ENCODE results near the gene LRRFIP1. TPM values are rescaled to one million over a fixed set of nuclear protein-coding genes. Genes with fewer than 3 reads are reported as not detected.

LRRFIP1 gene
- total and polyA plus RNA-seq, 2 donors (not counting 3 experiments of a cell fraction or from before 2014, with no cell fraction given): 39.2 to 179 TPM

DNA sequence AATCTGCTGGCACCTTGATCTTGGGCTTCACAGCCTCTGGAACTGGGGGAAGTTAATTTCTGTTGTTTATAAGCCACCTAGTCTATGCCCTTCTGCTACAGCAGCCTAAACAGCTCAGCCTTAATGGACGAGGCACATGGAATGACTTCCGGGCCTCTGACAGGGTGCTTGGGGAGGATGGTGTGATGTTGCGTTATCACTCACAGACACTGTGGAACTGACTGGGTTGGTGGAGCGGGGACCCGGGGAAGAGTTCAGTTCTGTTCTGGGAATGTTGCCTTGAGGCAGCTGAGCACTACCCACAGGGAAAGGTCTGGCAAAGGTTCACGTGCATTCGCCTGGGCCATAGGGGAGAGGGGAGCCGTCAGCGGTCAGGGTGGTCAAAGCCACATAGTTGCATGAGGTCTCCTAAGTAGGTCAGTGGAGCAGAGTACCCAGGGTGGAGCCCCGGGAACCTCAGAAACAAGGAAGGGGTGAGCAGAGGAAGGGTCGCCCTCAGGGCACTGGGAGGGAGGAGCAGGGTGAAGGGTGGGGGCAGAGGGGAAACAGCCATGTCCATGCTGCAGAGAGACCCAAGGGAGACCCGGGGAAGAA is 36.2 kb downstream of the LRRFIP1 start:
- FAIRE-seq: no peak
- CTCF ChIA-PET: interaction anchor here (0.8 to 1.6 kb wide), 3 partner anchors 9 to 81 kb away, joined by 3 to 12 read pairs (median 7); no protein-coding TSS in a partner anchor
- Histone ChIP-seq H3K4me3 (replicated peaks in 1 of 3; ENCODE audit: insufficient read depth in 1 of 3, low read depth in 1 of 3, low read length in 3 of 3) (no peak overlapping the region), H3K4me2 (ENCODE audit: insufficient read depth, low read length) (no peak overlapping the region), H2AFZ (ENCODE audit: low read depth, low read length) (no peak overlapping the region), H3K36me3 (ENCODE audit: control insufficient read depth in 2 of 2, extremely low read depth in 1 of 2, insufficient read depth in 2 of 2, low read length in 2 of 2) (no peaks in the 10 kb centered on the region), H3K79me2 (ENCODE audit: control insufficient read depth, insufficient read depth, low read length) (no peaks in the 10 kb centered on the region), H4K20me1 (replicated peaks; ENCODE audit: control insufficient read depth, extremely low read depth, insufficient read depth, low read length) (no peaks in the 10 kb centered on the region), H3K9me1 (replicated peaks; ENCODE audit: control insufficient read depth, extremely low read depth, insufficient read depth, low read length) (no peaks in the 10 kb centered on the region), H3K9ac (replicated peaks; ENCODE audit: extremely low read depth, insufficient read depth, low read length) (no peak overlapping the region), H3K4me1 (ENCODE audit: control insufficient read depth, extremely low read depth, insufficient read depth, low read length) (no peaks in the 10 kb centered on the region), H3K27me3 (ENCODE audit: control insufficient read depth in 2 of 2, insufficient read depth in 2 of 2, low read length in 2 of 2) (no peaks in the 10 kb centered on the region), H3K9me3 (replicated peaks; ENCODE audit: control insufficient read depth, insufficient read depth, low read length) (no peaks in the 10 kb centered on the region), H3K27ac (ENCODE audit: insufficient read depth, low read depth, low read length) (no peak overlapping the region)
- intact Hi-C loops (cut with micrococcal nuclease): loop anchor here (2.0 kb wide), 1 partner anchor 59 kb away; no protein-coding TSS in a partner anchor
- dilution Hi-C loops (cut with MboI; ENCODE audit: extremely low pct_ligation_motif_present, low sequenced_read_pairs): no loop called here
- DNase-seq (ENCODE audit: low read depth, low spot score): no peak
- no TSS peak for BruUV-seq (replicated peaks)
- POLR2A ChIA-PET: no interaction called here
- TF ChIP-seq EZH2 (IDR thresholded peaks at IDR 0.05; ENCODE audit: borderline replicate concordance, low read depth, low read length, severe bottlenecking) (no peak), MYC (IDR thresholded peaks at IDR 0.05; ENCODE audit: low read depth, low read length) (no peak), POLR2AphosphoS5 (IDR thresholded peaks at IDR 0.05; ENCODE audit: insufficient read depth, low read depth, low read length) (no peak), JUN (IDR thresholded peaks at IDR 0.05; ENCODE audit: borderline replicate concordance, insufficient read depth, insufficient read length, low read depth) (no peak), POLR2A (IDR thresholded peaks at IDR 0.05; ENCODE audit: low read depth, low read length) (no peak), FOS (IDR thresholded peaks at IDR 0.05; ENCODE audit: borderline replicate concordance, insufficient read depth, low read length) (no peak), GATA2 (IDR thresholded peaks at IDR 0.05; ENCODE audit: insufficient read depth, insufficient read length, low read depth, low read length) (no peak)
- TF ChIP-seq, protein P1, sequence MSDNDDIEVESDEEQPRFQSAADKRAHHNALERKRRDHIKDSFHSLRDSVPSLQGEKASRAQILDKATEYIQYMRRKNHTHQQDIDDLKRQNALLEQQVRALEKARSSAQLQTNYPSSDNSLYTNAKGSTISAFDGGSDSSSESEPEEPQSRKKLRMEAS (IDR thresholded peaks at IDR 0.05; ENCODE audit: insufficient read depth, insufficient read length): no peak
- TF ChIP-seq, protein P2, sequence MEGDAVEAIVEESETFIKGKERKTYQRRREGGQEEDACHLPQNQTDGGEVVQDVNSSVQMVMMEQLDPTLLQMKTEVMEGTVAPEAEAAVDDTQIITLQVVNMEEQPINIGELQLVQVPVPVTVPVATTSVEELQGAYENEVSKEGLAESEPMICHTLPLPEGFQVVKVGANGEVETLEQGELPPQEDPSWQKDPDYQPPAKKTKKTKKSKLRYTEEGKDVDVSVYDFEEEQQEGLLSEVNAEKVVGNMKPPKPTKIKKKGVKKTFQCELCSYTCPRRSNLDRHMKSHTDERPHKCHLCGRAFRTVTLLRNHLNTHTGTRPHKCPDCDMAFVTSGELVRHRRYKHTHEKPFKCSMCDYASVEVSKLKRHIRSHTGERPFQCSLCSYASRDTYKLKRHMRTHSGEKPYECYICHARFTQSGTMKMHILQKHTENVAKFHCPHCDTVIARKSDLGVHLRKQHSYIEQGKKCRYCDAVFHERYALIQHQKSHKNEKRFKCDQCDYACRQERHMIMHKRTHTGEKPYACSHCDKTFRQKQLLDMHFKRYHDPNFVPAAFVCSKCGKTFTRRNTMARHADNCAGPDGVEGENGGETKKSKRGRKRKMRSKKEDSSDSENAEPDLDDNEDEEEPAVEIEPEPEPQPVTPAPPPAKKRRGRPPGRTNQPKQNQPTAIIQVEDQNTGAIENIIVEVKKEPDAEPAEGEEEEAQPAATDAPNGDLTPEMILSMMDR (IDR thresholded peaks at IDR 0.05; ENCODE audit: extremely low read depth in 1 of 2, insufficient read depth in 1 of 2, low read depth in 1 of 2, low read length in 2 of 2): no peak

All from endothelial cell of umbilical vein (primary cell).